22Rv1 (cell line): ENCODE measurements around the gene JAG2.

Experiments used
- CTCF ChIP-seq: fragments of 450-650 bp; IDR thresholded peaks from 2 replicates; pipeline ENCODE4 v1.5.1; 2017; ENCODE audit warnings: mild to moderate bottlenecking
- ZFX ChIP-seq: fragments of 450-650 bp; IDR thresholded peaks from 2 replicates; pipeline ENCODE4 v1.6.1; 2017; ENCODE audit warnings: antibody characterized with exemption, borderline replicate concordance

- TF ChIP-seq CTCF (no peak), ZFX (no peak)
Measured at GRCh38 chr14:105141026-105141425, 27.6 kb downstream of the JAG2 start.
